ENCODE data around the gene EPAS1.

EPAS1 gene

DNA sequence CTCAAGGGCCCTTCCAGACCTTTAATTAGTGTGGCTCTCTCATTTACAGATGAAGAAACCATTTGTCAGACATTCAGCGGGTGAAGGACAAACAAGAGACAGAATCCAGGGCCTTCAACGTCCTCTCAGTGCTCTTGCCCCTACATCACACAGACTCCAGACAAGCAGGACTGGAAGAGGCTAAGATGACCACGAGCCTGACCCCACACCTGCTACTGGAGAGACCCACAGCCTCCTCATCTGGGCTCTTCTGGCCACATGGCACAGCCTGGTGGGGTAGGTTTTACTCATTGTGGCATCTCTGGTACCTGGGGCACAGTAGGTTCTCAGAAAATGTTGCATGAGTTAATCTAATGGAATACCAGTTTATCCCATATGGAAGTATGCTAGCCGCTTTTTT is 112.5 kb downstream of the EPAS1 start:
- no peak for DNase-seq (ENCODE audit: low read depth in 2 of 2)

DNA sequence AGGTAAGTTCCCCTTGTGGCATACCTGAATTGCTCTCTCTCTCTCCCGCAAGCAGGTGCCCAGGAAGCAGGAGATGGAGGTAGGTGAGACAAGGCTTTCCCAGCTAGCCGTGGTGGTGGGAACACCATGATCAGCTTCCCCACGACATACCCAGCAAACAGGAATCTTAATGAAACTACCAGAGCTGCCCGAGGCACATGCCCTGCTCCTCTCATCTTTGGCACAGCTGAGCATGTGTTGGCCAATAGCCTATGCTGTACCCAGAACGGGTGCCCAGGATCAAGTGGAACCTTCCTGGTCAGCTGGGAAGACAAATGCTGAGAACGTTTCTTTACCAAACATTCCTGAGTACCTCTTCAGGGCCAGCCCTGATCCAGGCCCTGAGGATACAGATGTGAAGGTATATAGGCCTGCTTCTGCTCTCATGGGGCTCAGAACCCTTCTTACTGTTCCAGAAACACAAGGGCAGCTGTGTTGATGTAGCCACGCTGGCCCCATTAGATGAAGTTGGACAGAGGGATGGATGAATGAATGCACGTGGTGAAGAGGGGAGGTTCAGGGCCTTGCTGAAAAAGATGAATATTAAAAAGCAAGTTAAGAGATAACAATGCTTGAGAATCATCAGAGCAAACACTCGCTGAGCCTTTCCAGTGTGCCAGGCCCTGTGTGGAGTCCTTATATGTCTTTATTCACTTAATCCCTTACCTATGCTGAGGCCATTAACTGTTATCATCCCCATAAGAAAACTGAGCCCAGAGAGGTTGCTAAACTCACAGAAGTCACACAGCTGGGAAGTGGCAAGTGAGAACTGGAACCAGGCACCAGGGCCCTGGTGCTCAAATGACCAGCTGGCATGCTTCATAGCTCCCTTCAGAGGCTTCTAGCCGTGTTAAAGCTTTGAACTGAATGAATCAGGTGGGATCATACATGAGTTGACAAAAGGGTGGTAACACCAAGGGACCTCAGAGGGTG is 113.4 kb downstream of the EPAS1 start:
- DNase-seq (ENCODE audit: low read depth in 2 of 2) = no peak

DNA sequence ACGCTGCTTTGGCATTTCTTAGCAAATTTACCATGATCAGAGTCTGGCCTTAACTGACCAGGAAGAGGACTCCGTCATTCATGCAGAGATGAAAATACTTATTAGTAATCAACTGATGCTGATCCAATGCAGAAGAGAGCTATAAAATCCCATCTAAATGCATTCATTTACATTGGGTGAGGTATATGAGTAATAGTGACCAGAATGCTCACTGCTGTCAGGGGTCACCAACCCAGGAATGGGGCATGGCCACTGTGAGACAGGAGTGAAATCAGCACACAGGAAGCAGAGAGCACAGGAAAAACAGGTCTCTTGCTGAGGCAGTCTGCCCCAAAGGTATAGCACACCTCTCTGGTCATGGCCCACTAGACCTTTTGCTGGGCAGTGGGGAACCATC is 114.0 kb downstream of the EPAS1 start:
- DNase-seq (ENCODE audit: low read depth in 2 of 2) = no peak

DNA sequence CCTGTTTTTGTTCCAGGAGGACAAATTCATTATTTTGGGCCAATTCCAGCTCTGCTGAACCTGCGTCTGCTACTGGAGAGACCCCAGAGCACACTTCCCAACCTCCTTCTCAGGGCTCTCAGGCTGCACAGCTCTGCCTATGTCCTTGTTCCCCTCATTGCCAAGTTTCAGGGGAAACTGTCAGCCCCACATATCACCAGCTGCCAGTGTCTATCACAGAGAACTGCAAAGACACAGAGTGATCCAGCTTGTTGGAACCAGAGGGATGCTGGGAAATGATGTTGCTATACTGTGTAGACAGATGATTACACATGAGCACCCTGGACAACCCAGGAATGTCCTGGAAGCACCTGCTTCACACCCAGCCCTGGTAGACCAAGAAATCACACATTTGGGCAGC is 114.8 kb downstream of the EPAS1 start:
- DNase-seq (ENCODE audit: low read depth in 2 of 2) = no peak

DNA sequence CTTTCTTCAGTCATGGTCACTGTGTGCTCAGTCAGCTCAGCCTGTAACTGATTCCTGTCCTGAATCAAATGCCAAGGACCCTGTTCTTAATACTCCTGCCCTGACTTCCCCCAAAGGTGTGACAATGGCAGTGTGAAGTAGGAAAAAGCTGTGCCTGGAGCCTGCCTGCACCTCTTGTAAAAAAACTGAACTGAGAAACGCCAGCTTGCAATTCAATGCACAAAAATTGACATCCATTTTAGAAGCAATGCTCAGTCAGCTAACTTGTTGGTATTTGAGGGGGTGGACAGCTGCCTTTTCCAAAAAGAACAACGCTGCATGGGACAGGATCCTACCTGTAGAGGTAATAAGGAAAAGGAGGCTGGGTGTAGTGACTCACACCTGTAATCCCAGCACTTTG is 115.9 kb downstream of the EPAS1 start:
- DNase-seq (ENCODE audit: low read depth in 2 of 2) = no peak

DNA sequence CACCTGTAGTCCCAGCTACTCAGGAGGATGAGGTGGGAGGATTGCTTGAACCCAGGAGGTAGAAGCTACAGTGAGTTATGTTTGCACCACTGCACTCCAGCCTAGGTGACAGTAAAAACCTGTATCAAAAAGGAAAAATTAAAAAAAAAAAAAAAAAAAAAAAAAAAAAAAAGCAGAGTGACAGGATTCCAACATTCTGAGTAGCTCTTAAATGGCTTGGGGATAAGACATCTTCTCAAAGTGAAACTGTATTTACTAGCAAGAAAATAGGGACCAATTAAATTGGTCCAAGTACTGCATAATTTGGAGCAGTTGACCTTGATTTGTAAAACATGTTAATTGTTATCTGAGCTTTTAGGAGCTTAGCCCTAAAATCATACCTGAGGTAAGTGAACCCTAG is 116.4 kb downstream of the EPAS1 start:
- no peak for DNase-seq (ENCODE audit: low read depth in 2 of 2)

DNA sequence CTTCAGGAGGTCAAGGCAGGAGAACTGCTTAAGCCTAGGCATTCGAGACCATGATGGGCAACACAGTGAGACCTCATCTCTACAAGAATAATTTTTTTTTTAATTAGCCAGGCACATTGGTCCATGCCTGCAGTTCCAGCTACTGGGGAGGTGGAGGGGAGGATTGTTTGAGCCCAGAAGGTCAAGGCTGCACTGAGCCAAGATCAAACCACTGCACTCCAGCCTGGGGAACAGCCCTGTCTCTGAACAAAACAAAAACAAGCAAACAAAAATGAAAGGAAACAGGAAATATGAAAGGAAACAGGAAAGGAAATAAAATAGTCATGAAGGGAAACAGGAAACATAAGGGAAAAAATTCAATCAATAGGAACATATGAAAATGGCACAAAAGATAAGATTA is 117.5 kb downstream of the EPAS1 start:
- no peak for DNase-seq (ENCODE audit: low read depth in 2 of 2)

DNA sequence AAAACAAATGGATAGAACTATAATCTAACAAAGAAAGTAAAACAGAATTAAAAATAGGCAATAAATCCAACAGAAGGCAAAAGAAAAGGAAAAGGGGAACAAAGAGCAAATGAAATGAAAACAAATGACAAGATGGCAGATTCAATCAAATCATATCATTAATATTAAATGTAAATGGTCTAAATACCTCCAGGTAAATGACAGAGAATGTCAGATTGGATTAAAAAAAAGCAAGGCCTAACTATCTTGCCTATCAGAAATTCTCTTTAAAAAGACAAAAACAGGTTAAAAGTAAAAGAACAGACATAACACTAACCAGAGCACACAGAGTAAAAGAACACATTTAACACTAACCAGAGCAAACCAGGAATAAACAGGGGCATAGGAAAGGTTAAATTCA is 119.1 kb downstream of the EPAS1 start:
- no peak for DNase-seq (ENCODE audit: low read depth in 2 of 2)

DNA sequence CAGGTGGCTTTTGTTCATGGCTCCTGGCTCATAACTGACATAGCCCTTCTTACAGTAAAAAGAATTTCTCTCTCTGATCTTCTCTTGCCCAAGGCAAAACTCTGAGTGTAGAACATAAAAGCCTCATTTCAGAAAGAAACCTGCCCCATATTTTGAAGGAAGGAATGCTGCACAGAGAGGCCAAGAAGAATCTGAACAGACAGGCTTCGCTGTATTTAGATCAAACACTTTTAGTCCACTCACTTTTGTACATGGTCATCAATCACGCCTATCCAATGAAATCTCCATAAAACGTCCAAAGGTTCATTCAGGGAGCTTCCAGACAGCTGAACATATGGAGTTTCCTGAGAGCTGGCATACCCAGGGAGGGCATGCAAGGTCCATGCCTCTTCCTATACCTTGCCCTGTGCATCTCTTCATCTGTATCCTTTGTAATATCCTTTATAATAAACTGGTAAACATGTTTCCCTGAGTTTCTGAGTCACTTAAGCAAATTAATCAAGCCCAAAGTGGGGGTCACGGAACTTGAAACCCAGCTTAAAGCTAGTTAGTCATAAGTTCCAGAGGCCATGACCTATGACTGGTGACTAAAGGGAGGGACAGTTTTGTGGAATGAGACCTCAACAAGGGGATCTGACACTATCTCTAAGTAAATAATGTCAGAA is 119.7 kb downstream of the EPAS1 start:
- no peak for DNase-seq (ENCODE audit: low read depth in 2 of 2)

DNA sequence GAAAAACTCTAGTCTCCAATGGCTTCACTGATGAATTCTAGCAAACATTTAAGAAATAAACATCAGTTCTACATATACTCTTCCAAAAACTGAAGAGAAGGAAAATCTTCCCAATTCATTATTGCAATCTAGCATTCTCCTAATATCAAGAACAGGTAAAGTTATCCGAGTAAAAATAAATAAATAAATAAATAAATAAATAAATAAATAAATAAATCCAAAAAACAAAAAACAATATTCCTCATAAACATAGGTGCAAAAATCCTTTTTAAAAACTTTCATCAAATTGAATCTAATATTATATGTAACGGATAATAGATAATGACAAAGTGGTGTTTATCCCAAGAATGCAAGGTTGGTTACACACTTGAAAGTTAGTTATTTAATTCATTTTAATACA is 123.7 kb downstream of the EPAS1 start:
- no peak for DNase-seq (ENCODE audit: low read depth in 2 of 2)

DNA sequence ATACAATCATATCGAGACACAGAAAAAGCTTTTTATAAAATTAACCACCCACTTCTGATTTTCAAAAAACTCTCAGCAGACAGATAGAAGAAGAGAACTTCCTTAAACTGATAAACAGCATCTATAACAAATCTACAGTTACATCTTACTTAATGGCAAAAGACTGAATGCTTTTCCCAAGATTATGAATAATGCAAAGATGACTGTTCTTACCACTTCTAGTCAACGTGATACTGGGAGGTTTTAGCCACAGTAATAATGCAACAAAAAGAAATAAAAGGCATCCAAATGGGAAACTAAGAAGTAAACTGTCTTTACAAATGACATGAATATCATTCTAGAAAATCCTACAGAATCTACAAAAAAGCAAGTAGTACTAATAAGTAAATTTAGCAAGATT is 124.2 kb downstream of the EPAS1 start:
- DNase-seq (ENCODE audit: low read depth in 2 of 2) = no peak

DNA sequence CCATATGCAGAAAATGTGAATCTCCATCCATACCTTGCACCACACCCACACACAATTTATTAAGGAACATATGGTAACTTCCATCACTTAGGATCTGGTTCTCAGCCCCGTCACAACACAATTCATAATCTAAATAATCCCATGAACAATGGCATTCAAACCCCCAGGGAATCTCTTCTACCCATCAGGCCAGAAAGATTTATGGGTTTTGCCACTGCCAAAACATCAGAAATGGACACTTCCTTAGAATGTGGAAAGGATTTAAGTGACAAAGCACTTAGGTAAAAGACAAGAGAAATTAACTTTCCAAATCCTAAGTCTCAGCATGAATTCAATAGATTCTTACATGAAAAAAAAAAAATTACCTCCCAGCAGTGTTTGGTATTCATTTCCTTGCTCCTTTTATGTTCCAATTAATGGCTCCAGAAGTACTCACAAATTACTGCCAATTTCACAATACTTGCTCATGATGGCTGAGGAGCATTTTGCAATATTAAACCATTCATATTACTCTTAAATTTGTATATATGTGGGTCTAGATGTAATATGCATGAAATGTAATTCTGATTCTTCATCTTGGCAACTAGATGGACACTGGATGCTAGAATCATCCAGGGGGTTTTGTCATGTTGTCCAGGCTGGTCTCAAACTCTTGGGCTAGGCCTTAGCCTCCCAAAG is 125.6 kb downstream of the EPAS1 start:
- no peak for DNase-seq (ENCODE audit: low read depth in 2 of 2)

DNA sequence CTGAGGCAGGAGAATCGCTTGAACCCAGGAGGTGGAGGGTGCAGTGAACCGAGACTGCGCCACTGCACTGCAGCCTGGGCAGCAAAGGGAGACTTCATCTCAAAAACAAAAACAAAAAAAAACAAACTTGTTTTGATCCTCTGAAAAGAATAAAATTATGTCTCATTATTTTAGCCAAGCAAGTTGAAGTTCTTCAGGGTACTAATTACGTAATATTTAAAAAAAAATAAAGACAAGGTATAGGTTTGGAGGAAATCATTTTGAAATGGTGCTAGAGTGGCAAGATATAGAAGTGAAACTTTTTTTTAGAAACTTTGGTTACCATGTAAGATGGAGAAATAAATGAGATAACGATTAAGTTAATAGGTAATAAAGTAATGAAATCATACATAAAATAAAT is 127.7 kb downstream of the EPAS1 start:
- no peak for DNase-seq (ENCODE audit: low read depth in 2 of 2)

DNA sequence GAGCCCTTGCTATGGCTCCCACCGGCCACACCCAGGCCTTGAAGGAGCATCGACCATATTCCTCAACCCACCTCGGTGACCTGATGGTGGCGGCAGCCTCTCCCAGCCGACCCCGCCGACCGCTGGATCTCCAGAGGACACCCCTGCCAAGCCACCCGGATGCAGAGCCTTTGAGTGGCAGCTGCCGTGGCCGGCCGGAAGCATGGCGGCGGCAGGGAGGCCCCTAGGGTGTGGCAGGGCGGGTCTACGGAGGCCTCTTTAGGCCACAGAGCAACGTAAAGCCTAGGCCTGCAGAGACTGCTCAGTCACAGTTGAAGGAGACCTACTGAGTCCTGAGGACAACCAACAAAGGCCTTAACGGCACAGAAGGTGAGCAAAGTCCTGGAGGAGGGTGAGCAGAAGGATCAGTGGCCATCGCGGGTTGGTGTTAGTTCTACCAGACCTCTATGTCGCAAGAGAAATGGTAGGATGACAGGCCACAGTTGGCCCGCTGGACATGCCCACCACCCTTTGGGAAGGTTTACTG is 131.8 kb downstream of the EPAS1 start:
- DNase-seq (ENCODE audit: low read depth in 2 of 2) = no peak

DNA sequence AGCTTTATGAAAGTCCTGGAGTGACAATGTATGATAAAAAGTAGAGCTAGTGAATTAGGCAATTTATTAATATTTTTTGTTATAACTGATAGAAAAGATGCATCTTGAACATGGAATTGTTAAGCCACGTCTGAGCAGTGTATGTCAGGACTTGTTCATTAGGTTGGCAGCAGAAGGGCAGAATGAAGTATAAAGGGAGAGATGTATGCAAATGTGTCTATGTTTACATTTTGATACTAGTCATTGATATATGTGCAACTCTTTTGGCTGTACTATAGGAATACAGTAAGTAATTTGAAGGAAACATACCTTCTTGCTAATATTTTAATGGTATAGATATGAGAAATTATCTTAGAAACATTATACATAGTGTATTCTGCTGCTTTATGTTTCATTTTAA is 133.2 kb downstream of the EPAS1 start:
- no peak for DNase-seq (ENCODE audit: low read depth in 2 of 2)

DNA sequence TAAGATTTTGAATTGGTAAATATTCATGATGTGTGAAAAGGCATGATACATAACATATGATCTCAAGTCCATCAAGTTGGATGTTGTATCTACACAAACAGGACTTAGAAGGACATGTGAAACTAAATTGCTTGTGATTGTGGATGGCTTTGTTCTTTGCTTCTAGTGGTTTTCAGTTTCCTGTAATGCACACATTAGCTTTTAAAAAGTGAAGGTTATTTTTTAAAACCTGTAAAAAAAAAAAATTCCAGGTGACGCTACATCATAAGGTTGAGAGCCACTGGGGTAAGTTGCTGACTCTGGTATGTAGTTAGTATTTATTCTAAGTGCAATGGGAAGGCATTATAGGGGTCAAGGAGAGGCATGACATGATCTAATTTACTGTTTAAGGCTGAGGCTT is 133.8 kb downstream of the EPAS1 start:
- DNase-seq (ENCODE audit: low read depth in 2 of 2) = no peak

DNA sequence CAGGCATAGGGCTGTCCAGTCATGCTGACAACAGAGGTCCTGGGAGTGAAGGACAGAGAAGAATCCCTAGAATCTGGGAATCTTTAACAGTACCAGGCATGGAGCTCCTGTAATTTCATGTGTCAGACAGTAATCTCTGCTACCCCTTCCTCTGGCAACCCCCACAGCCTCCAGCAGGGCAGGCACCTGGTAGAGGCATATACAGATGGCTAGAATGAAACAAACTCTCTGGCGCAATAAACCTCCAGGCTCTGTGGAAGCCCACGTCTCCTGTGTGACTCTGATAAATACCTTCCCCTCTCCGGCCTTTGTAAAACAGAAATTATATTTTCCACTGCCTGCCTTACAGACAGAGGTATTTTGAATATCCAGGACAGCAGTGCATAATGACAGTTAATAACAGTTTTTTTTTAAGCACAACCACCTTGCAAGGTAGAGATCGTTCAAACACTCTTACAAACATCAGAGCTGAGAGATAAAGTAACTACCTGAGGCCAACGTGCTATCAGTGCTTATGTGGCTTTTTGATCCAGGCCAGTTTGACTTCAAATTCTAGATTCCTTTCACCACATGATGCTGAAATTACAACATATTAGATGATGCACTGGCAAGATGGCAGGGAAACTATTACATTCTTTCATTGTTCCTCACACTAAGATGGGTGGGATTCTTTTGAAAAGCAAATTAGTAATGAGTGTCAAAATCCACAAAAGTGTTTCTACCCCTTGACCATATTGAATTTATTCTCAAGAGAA is 134.5 kb downstream of the EPAS1 start:
- no peak for DNase-seq (ENCODE audit: low read depth in 2 of 2)

DNA sequence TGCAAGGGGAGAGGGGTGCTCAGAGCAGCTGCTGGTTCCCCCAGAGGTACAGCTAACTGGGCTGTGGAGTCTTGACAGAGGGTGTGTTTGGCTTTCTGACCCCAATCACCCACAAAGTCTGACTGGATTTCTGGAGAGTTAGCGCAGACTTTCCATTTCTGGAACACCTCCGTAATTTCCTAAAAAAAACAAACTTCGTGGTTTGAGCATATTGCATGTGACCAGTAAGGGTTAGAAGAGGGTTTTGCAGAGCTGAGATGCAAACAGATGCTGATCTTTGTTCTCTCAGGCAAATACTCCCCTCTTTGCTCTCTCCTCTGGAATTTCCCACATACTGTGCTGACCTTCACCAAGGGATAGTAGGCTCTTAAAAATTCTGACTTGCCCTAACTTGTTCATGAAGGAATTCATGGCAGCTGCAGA is 137.7 kb downstream of the EPAS1 start:
- no peak for DNase-seq (ENCODE audit: low read depth in 2 of 2)

DNA sequence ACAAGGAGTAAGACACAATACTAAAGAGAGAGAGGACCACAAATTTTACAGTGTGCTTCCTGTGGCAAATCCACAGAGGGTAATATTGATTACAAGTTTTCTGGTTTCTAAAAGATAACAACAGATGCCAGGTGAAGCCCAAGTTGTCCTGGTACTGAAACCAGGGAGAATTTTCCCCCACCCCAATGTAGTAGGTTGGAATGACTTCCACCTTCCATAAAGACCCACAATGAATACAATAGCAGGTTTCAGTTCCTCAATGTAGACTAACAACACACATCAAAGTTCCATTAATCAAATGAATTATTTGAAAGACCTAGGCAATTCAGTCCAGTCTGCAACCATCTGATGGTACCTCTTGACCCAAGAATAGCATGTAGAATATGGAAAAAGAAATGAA is 138.1 kb downstream of the EPAS1 start:
- DNase-seq (ENCODE audit: low read depth in 2 of 2) = no peak

DNA sequence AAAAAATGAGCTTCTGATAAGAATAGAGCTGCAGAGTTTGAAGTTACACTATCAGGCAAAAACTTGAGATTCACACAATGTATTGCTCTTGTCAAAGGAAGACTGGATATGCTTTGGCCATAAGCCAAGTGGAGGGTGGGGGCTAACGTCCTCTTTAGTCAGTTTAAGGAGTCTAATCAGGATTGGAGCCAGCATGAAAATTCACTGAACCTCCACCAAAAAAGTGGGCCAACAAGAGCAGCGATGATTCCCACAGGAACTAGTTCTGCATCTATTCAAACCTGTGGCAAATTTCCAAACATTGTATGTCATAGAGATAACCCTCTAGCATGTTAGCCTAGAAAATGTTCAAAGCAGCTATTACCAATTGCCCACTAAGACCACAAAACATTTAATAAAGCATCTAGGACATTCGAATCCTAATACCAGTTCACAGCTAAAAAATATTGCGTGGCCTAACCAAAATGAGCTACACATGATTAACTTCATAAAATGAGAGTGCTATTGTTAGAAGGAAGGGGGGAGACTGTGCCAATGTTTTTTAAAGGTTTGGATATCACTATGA is 138.7 kb downstream of the EPAS1 start:
- DNase-seq (ENCODE audit: low read depth in 2 of 2) = no peak
